GM10266 (cell line): Measurements from ENCODE around the gene DNAJB4.

Experiments used
- DNase-seq: peaks from one replicate; pipeline ENCODE4 v3.0.0; 2012; ENCODE audit errors: extremely low spot score
- CTCF ChIP-seq: IDR thresholded peaks from 2 replicates; pipeline ENCODE4 v1.5.1; 2012; ENCODE audit warnings: mild to moderate bottlenecking, low read depth; ENCODE audit not compliant: control insufficient read depth, insufficient read depth; ENCODE audit errors: missing control alignments

DNAJB4 gene

GRCh38 chr1:78005448-78005722, 646 bp downstream of the DNAJB4 start:
- DNase-seq, result no peak
- TF ChIP-seq CTCF, result no peak

- no peak for TF ChIP-seq CTCF
- no peak for DNase-seq
Measured at GRCh38 chr1:78005755-78006154, 1.0 kb downstream of the DNAJB4 start.

- no peak for DNase-seq
- TF ChIP-seq CTCF, result no peak
Measured at GRCh38 chr1:78006521-78006920, 1.8 kb downstream of the DNAJB4 start.

- TF ChIP-seq CTCF, result no peak
- no peak for DNase-seq
Measured at GRCh38 chr1:78007677-78008341, 3.1 kb downstream of the DNAJB4 start.

GRCh38 chr1:78009276-78009675, 4.5 kb downstream of the DNAJB4 start:
- TF ChIP-seq CTCF, result no peak
- no peak for DNase-seq

- no peak for TF ChIP-seq CTCF
- DNase-seq, result no peak
Measured at GRCh38 chr1:78009836-78010235, 5.1 kb downstream of the DNAJB4 start.

- no peak for TF ChIP-seq CTCF
- no peak for DNase-seq
Measured at GRCh38 chr1:78011050-78011449, 6.3 kb downstream of the DNAJB4 start.

GRCh38 chr1:78015148-78015547, 10.4 kb downstream of the DNAJB4 start:
- no peak for DNase-seq
- TF ChIP-seq CTCF, result no peak
